H1 (cell line): ENCODE data around the gene MAGEA9B. TPM values are rescaled to one million over a fixed set of nuclear protein-coding genes. Genes with fewer than 3 reads are reported as not detected.

Experiments used
- FOSL1 ChIP-seq: IDR thresholded peaks from 2 replicates; pipeline ENCODE4 v1.6.1; 2011; ENCODE audit warnings: mild to moderate bottlenecking, low read depth, low read length, moderate library complexity; ENCODE audit not compliant: insufficient read depth
- JUN ChIP-seq: IDR thresholded peaks from 2 replicates; pipeline ENCODE4 v1.6.1; 2011; ENCODE audit warnings: low read depth, mild to moderate bottlenecking, improper control_type of control experiment, low read length
- polyA plus RNA-seq, 7 experiments: library from polyadenylated mRNA; depleted of rRNA in 3 of 7; stranded (reverse) in 5 of 7; unstranded in 2 of 7; fragments of >200 nt in 5 of 7; fragments of 200-250 nt in 2 of 7; gene quantifications; 1 replicate in 5 of 7; 2 replicates in 1 of 7; 4 replicates in 1 of 7; pipeline versions ENCODE4 v1.2.1 to v1.2.3, GENCODE V29; 2011 to 2013; ENCODE audit warnings: missing spikeins in 2 of 7, mixed read lengths in 2 of 7
- total RNA-seq: library from RNA; stranded (reverse); fragmentation: NEBNext Ultra II Directional; extraction: Animal tissue kit (Norgen Biotek cat#: 25700); gene quantifications from 2 replicates; pipeline ENCODE4 v1.2.1, GENCODE V29; 2021

MAGEA9B gene
- total and polyA plus RNA-seq, 2 of the 8 experiments (the other 6 are each of a cell fraction or from before 2014, with no cell fraction given) = 0.06 TPM; not detected in 1

DNA sequence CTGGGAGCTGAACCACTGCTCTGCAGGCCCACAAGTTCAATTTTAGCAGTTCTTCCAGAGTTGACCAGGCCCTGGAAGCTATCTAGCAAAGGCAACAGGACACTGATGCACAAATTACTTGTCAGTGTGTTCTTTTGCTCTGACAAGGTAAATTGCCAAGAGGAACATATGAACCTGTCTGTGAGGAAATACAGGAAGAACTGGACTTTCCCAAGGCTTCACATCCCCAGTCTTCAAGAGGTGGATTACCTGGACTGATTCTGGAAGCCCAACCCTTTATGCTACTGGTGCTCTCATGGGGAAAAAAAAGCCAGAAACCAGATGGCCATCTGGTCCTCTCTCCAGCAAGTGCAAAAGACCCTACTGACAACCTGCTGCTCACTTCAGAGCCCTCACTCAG lies 46.3 kb upstream of the MAGEA9B start (continued):
- TF ChIP-seq FOSL1 = no peak
- no peak for TF ChIP-seq JUN
